CD14-positive monocyte (primary cell): ENCODE data around the gene TXNRD2. TPM values are rescaled to one million over a fixed set of nuclear protein-coding genes. Genes with fewer than 3 reads are reported as not detected.

ENCODE experiments used
- DNase-seq, 3 donors: peaks; one replicate each; pipeline ENCODE4 v3.0.0-alpha.2; 2011 to 2022
- H2AFZ ChIP-seq: 2 replicates; pipeline ENCODE4 v1.6.0; 2012; ENCODE audit warnings: mild to moderate bottlenecking, low read depth, low read length, inconsistent platforms; ENCODE audit not compliant: insufficient read depth, poor library complexity, severe bottlenecking
- H3K27ac ChIP-seq, 2 donors: 1 replicate in 1 of 2; 2 replicates in 1 of 2; pipeline ENCODE4 v1.5.1; 2012 to 2013; ENCODE audit warnings: low read length in 2 of 2, control low read depth in 1 of 2, inconsistent platforms in 1 of 2, low read depth in 1 of 2, mild to moderate bottlenecking in 1 of 2
- H3K27me3 ChIP-seq, 2 donors: one replicate each; pipeline versions ENCODE4 v1.6.0 to v1.6.1; 2011 to 2013; ENCODE audit warnings: low read length in 2 of 2; ENCODE audit not compliant: control insufficient read depth in 2 of 2, insufficient read depth in 2 of 2
- H3K36me3 ChIP-seq, 2 donors: replicated peaks in 1 of 2; 1 replicate in 1 of 2; 2 replicates in 1 of 2; pipeline versions ENCODE4 v1.5.1 to v1.6.1; 2012 to 2013; ENCODE audit warnings: low read length in 2 of 2, control low read depth in 1 of 2, inconsistent platforms in 1 of 2, mild to moderate bottlenecking in 1 of 2; ENCODE audit not compliant: insufficient read depth in 2 of 2, control insufficient read depth in 1 of 2
- H3K4me1 ChIP-seq, 2 donors: 1 replicate in 1 of 2; 2 replicates in 1 of 2; pipeline versions ENCODE4 v1.5.1 to v1.6.1; 2012 to 2013; ENCODE audit warnings: low read length in 2 of 2, control low read depth in 1 of 2, inconsistent platforms in 1 of 2, mild to moderate bottlenecking in 1 of 2, moderate library complexity in 1 of 2; ENCODE audit not compliant: insufficient read depth in 2 of 2, control insufficient read depth in 1 of 2
- H3K4me2 ChIP-seq: replicated peaks from 2 replicates; pipeline ENCODE3; 2012; ENCODE audit warnings: low read length, moderate library complexity, mild to moderate bottlenecking; ENCODE audit not compliant: poor library complexity, severe bottlenecking; ENCODE audit errors: extremely low read depth
- H3K4me3 ChIP-seq, 3 experiments: fragments of 200-600 bp in 1 of 3; sonication (generic) in 1 of 3; replicated peaks in 1 of 3; 1 replicate in 2 of 3; 2 replicates in 1 of 3; pipeline ENCODE4 v1.5.1; 2011 to 2013; ENCODE audit warnings: low read length in 3 of 3, mild to moderate bottlenecking in 3 of 3, control low read depth in 2 of 3, low read depth in 2 of 3, inconsistent platforms in 1 of 3, moderate library complexity in 1 of 3
- H3K79me2 ChIP-seq: 2 replicates; pipeline ENCODE4 v1.6.0; 2012; ENCODE audit warnings: mild to moderate bottlenecking, control low read depth, inconsistent platforms, low read length, moderate library complexity; ENCODE audit not compliant: insufficient read depth
- H3K9ac ChIP-seq: 2 replicates; pipeline ENCODE4 v1.6.0; 2017; ENCODE audit warnings: low read length, mild to moderate bottlenecking; ENCODE audit not compliant: insufficient read depth, poor library complexity, severe bottlenecking
- H3K9me3 ChIP-seq, 2 donors: replicated peaks in 1 of 2; 1 replicate in 1 of 2; 2 replicates in 1 of 2; pipeline versions ENCODE4 v1.5.1 to v1.6.1; 2012 to 2013; ENCODE audit warnings: low read length in 2 of 2, control low read depth in 1 of 2; ENCODE audit not compliant: control insufficient read depth in 1 of 2, insufficient read depth in 1 of 2
- H4K20me1 ChIP-seq: 2 replicates; pipeline ENCODE4 v1.6.0; 2012; ENCODE audit warnings: mild to moderate bottlenecking, low read length, control low read depth, moderate library complexity; ENCODE audit not compliant: insufficient read depth
- H3K27ac Mint-ChIP-seq, 7 donors: one replicate each; pipeline ENCODE4 v1.8.0; 2020; ENCODE audit warnings: mild to moderate bottlenecking in 7 of 7, mixed read lengths in 7 of 7, moderate library complexity in 6 of 7, inconsistent platforms in 2 of 7
- H3K27me3 Mint-ChIP-seq, 3 donors: one replicate each; pipeline ENCODE4 v1.8.0; 2021 to 2022; ENCODE audit warnings: low read depth in 3 of 3, mild to moderate bottlenecking in 3 of 3, mixed read lengths in 3 of 3, moderate library complexity in 3 of 3, inconsistent platforms in 1 of 3
- H3K36me3 Mint-ChIP-seq, 2 donors: one replicate each; pipeline ENCODE4 v1.8.0; 2020; ENCODE audit warnings: mixed read lengths in 2 of 2, inconsistent platforms in 1 of 2, mild to moderate bottlenecking in 1 of 2
- H3K4me1 Mint-ChIP-seq: one replicate; pipeline ENCODE4 v1.8.0; 2020; ENCODE audit warnings: mild to moderate bottlenecking, mixed read lengths
- H3K4me3 Mint-ChIP-seq, 2 donors: one replicate each; pipeline ENCODE4 v1.8.0; 2020; ENCODE audit warnings: mild to moderate bottlenecking in 2 of 2, mixed read lengths in 2 of 2, moderate library complexity in 1 of 2
- H3K9me3 Mint-ChIP-seq, 7 donors: one replicate each; pipeline ENCODE4 v1.8.0; 2020 to 2022; ENCODE audit warnings: mixed read lengths in 7 of 7, mild to moderate bottlenecking in 6 of 7, moderate library complexity in 6 of 7, inconsistent platforms in 2 of 7
- CTCF ChIP-seq: fragments of 200-600 bp; IDR thresholded peaks from one replicate; pipeline ENCODE4 v1.8.0; 2022; ENCODE audit warnings: antibody characterized with exemption, mild to moderate bottlenecking
- WGBS: methylation state at CpG from one replicate; pipeline ENCODE4 v1.1.5; 2013; ENCODE audit warnings: missing lambda C conversion rate; ENCODE audit not compliant: insufficient coverage; 5-methylcytosine and 5-hydroxymethylcytosine counted together
- intact Hi-C, 2 donors: fragments of 100-400 bp; cut with micrococcal nuclease; formaldehyde crosslinking; loops; one replicate each; pipeline versions ENCODE4 v1.15.0 to v1.15.1; 2023
- polyA plus RNA-seq, 3 donors: library from polyadenylated mRNA; depleted of rRNA in 1 of 3; unstranded in 2 of 3; stranded (reverse) in 1 of 3; fragments of 300-500 nt in 2 of 3; fragments of >200 nt in 1 of 3; fragmentation: Illumina TruSeq in 2 of 3; gene quantifications; 1 replicate in 2 of 3; 2 replicates in 1 of 3; pipeline ENCODE4 v1.2.3, GENCODE V29; 2012 to 2021

Gene TXNRD2
- polyA plus RNA-seq, 3 donors: 24.9 to 54.9 (median 30.8) TPM

- DNase-seq: no peak
- peaks cover 23 to 55% of the 10 kb centered on the region in 2 donors for H3K36me3 Mint-ChIP-seq
- no peak for TF ChIP-seq CTCF
- peaks cover 0 to 2% (median 0%) of the 10 kb centered on the region in 3 donors for H3K27me3 Mint-ChIP-seq
- H3K27ac ChIP-seq: no peak overlapping the region
- no peaks in the 10 kb centered on the region for H3K27me3 ChIP-seq
- no peak overlapping the region for H3K4me3 ChIP-seq
- no peaks in the 10 kb centered on the region for H3K9me3 Mint-ChIP-seq
- no peaks in the 10 kb centered on the region for H4K20me1 ChIP-seq
- intact Hi-C loops: no loop called here
- no peak overlapping the region for H2AFZ ChIP-seq
- peaks cover 20 to 22% of the 10 kb centered on the region in 2 donors for H3K4me1 ChIP-seq
- H3K9me3 ChIP-seq: no peaks in the 10 kb centered on the region
- WGBS: 93% methylated on average over 20 of the region's 26 CpGs
- no peak overlapping the region for H3K4me3 Mint-ChIP-seq
- no peak overlapping the region for H3K9ac ChIP-seq
- no peak overlapping the region for H3K4me2 ChIP-seq
- H3K36me3 ChIP-seq: peaks cover 24 to 40% of the 10 kb centered on the region in 2 donors
- H3K4me1 Mint-ChIP-seq: peaks cover 23% of the 10 kb centered on the region
- no peaks in the 10 kb centered on the region for H3K79me2 ChIP-seq
- peak overlapping the region in 2 of 7 donors; percentile 6 to 30 for H3K27ac Mint-ChIP-seq
These were observed 58.9 kb downstream of the TXNRD2 start for GRCh38 chr22:19882446-19883381.

DNA sequence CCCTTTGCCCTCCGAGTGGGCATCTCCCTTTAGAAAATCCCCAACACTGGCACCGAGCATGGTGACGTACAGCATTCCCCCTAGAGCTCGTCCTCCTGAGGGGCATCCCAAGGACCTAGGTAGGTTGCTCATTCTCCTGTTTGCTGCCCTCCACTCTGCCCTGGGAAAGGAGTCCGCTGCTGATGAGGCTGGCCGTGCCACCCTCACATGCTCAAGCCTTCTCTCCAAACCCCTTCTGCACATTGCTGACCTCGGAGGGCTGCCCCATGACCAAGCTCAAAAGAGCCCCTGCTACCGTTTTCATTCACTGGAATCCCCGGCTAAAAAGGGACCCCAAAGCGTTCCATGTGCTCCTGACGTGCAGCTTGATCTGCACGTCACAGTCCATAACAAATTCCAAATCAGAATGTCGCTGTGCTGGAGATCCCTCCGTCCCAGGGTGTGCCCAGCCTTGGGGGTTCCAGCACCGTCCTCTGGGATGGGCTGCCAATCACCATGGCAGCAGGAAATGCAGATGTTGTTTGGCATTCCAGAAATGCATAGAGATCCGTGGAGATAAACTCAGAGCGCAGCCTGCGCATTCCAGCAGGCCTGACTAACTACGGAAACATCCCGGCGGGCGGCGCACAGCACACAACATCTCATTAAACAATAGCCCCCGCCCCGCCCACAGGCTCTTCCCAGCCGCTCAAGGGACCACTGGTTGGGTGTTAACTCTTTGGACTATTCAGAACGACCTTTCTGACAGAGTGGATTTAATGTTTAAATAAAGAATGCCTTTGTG is 60.6 kb downstream of the TXNRD2 start:
- H3K36me3 Mint-ChIP-seq: peaks cover 23 to 65% of the 10 kb centered on the region in 2 donors
- no peak overlapping the region for H3K4me3 ChIP-seq
- no peak overlapping the region for H3K4me2 ChIP-seq
- H3K79me2 ChIP-seq: no peaks in the 10 kb centered on the region
- DNase-seq: no peak
- peak overlapping the region in 1 of 7 donors; percentile 54 for H3K27ac Mint-ChIP-seq
- no peaks in the 10 kb centered on the region for H3K9me3 ChIP-seq
- intact Hi-C loops: no loop called here
- no peak overlapping the region for H2AFZ ChIP-seq
- H3K27me3 ChIP-seq: no peaks in the 10 kb centered on the region
- no peaks in the 10 kb centered on the region for H4K20me1 ChIP-seq
- H3K9ac ChIP-seq: no peak overlapping the region
- H3K36me3 ChIP-seq: peaks cover 32 to 55% of the 10 kb centered on the region in 2 donors
- H3K27ac ChIP-seq: no peak overlapping the region
- H3K4me3 Mint-ChIP-seq: no peak overlapping the region
- WGBS: 95% methylated on average over 19 of the region's 27 CpGs
- H3K4me1 Mint-ChIP-seq: peaks cover 5% of the 10 kb centered on the region
- peaks cover 0 to 2% (median 0%) of the 10 kb centered on the region in 3 donors for H3K27me3 Mint-ChIP-seq
- no peaks in the 10 kb centered on the region for H3K9me3 Mint-ChIP-seq
- no peak for TF ChIP-seq CTCF
- peaks cover 3 to 4% of the 10 kb centered on the region in 2 donors for H3K4me1 ChIP-seq
